Measurements from ENCODE around the gene KCND1. TPM values are rescaled to one million over a fixed set of nuclear protein-coding genes. Genes with fewer than 3 reads are reported as not detected.

The KCND1 gene
- polyA plus RNA-seq, 1 donor from 2014 or later, result 3.7 TPM

- Histone ChIP-seq H4K20me1 (ENCODE audit: insufficient read depth) (no peaks in the 10 kb centered on the region), H3K9ac (ENCODE audit: low read length) (peak within 1 kb of the TSS; percentile 89), H3K4me2 (ENCODE audit: low read length) (peak within 1 kb of the TSS; percentile 39), H3K9me3 (ENCODE audit: low read length) (no peaks in the 10 kb centered on the region), H3K4me3 (ENCODE audit: low read length) (peak within 1 kb of the TSS; percentile 80), H2AFZ (ENCODE audit: low read depth, low read length) (peak within 1 kb of the TSS; percentile 27), H3K27me3 (ENCODE audit: insufficient read depth, low read depth, low read length) (no peaks in the 10 kb centered on the region), H3K27ac (ENCODE audit: low read length) (peak within 1 kb of the TSS; percentile 85), H3K9me2 (ENCODE audit: insufficient read depth, low read length) (no peaks in the 10 kb centered on the region), H3K36me3 (ENCODE audit: insufficient read depth, low read length) (no peaks in the 10 kb centered on the region), H3F3A (ENCODE audit: insufficient read depth, low read length, poor library complexity, severe bottlenecking) (no peaks in the 10 kb centered on the region), H3K79me2 (replicated peaks; ENCODE audit: insufficient read depth, low read length) (peaks cover 13% of the 10 kb centered on the region)
- TF ChIP-seq REST (IDR thresholded peaks at IDR 0.05; ENCODE audit: borderline replicate concordance) (peak; percentile 84), EZH2 (IDR thresholded peaks at IDR 0.05; ENCODE audit: borderline replicate concordance, insufficient read depth, low read length, poor library complexity, severe bottlenecking) (no peak), CTCF (IDR thresholded peaks at IDR 0.05; ENCODE audit: poor library complexity, severe bottlenecking) (no peak), POLR2AphosphoS5 (IDR thresholded peaks at IDR 0.05) (peak; percentile 91), MXI1 (conservative IDR thresholded peaks at IDR 0.05; ENCODE audit: poor library complexity, severe bottlenecking) (peak; percentile 5), TAF1 (IDR thresholded peaks at IDR 0.05; ENCODE audit: low read depth) (peak; percentile 95), SMC3 (conservative IDR thresholded peaks at IDR 0.05; ENCODE audit: poor library complexity) (no peak), RAD21 (conservative IDR thresholded peaks at IDR 0.05) (no peak)
Observed at GRCh38 chrX:49002091-49002935, 30.7 kb upstream of the KCND1 start, which contains the start of gene GRIPAP1. Gene GRIPAP1 (minus strand): TSS chrX:49002264. CDS start chrX:49002229, 35 bp downstream.

- peak overlapping the region; percentile 39 for H3K4me2 ChIP-seq (ENCODE audit: low read length)
- H3K27me3 ChIP-seq (ENCODE audit: insufficient read depth, low read depth, low read length), result no peaks in the 10 kb centered on the region
- H3K4me3 ChIP-seq (ENCODE audit: low read length), result peak overlapping the region; percentile 80
- H3K27ac ChIP-seq (ENCODE audit: low read length), result peak overlapping the region; percentile 85
- H3K9ac ChIP-seq (ENCODE audit: low read length), result peak overlapping the region; percentile 89
- no peak for TF ChIP-seq REST (IDR thresholded peaks at IDR 0.05; ENCODE audit: borderline replicate concordance)
- peak; percentile 52 for TF ChIP-seq MXI1 (conservative IDR thresholded peaks at IDR 0.05; ENCODE audit: poor library complexity, severe bottlenecking)
- TF ChIP-seq RAD21 (conservative IDR thresholded peaks at IDR 0.05), result no peak
- peak overlapping the region; percentile 27 for H2AFZ ChIP-seq (ENCODE audit: low read depth, low read length)
- peaks cover 13% of the 10 kb centered on the region for H3K79me2 ChIP-seq (replicated peaks; ENCODE audit: insufficient read depth, low read length)
- H3K36me3 ChIP-seq (ENCODE audit: insufficient read depth, low read length), result no peaks in the 10 kb centered on the region
- H3F3A ChIP-seq (ENCODE audit: insufficient read depth, low read length, poor library complexity, severe bottlenecking), result no peaks in the 10 kb centered on the region
- H4K20me1 ChIP-seq (ENCODE audit: insufficient read depth), result no peaks in the 10 kb centered on the region
- H3K9me2 ChIP-seq (ENCODE audit: insufficient read depth, low read length), result no peaks in the 10 kb centered on the region
- H3K9me3 ChIP-seq (ENCODE audit: low read length), result no peaks in the 10 kb centered on the region
Observed at GRCh38 chrX:49001521-49002090, 30.0 kb upstream of the KCND1 start.
